Uterus (tissue), 2 donors: ENCODE measurements around the gene HDAC8.

ENCODE experiments used
- POLR2A ChIP-seq, 2 donors: fragments of 450-650 bp; IDR thresholded peaks; one replicate each; pipeline ENCODE4 v1.6.1; 2016; ENCODE audit warnings: antibody characterized with exemption in 2 of 2, mild to moderate bottlenecking in 1 of 2, moderate library complexity in 1 of 2
- TF ChIP-seq, protein P1 (sequence below), 4 experiments: fragments of 200-600 bp in 2 of 4; fragments of 450-650 bp in 2 of 4; sonication (generic) in 2 of 4; IDR thresholded peaks; one replicate each; pipeline ENCODE4 v1.5.1; 2016 to 2019; ENCODE audit warnings: antibody characterized with exemption in 4 of 4, mild to moderate bottlenecking in 2 of 4, moderate library complexity in 1 of 4

DNA sequence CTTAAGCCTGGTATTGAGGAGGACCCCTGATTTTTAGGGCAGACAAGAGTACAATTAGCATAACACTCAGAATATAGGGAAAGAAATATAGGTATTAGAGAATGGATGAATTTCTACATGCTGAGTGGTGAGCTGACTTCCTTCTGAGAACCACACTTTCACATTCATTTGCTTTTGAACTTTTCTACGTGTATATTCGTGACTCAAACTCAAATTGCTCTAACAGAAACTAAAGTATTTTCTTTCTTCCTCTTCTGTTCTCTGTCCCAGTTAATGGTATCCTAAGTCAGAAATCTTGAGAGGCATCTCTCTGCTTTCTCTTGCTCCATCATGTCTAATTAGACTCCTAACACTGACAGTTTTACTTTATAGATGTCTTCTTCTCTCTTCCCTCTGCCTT, 163.8 kb downstream of the HDAC8 start:
- TF ChIP-seq, protein P1, sequence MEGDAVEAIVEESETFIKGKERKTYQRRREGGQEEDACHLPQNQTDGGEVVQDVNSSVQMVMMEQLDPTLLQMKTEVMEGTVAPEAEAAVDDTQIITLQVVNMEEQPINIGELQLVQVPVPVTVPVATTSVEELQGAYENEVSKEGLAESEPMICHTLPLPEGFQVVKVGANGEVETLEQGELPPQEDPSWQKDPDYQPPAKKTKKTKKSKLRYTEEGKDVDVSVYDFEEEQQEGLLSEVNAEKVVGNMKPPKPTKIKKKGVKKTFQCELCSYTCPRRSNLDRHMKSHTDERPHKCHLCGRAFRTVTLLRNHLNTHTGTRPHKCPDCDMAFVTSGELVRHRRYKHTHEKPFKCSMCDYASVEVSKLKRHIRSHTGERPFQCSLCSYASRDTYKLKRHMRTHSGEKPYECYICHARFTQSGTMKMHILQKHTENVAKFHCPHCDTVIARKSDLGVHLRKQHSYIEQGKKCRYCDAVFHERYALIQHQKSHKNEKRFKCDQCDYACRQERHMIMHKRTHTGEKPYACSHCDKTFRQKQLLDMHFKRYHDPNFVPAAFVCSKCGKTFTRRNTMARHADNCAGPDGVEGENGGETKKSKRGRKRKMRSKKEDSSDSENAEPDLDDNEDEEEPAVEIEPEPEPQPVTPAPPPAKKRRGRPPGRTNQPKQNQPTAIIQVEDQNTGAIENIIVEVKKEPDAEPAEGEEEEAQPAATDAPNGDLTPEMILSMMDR (IDR thresholded peaks at IDR 0.05) = no peak
- TF ChIP-seq POLR2A (IDR thresholded peaks at IDR 0.05) = no peak
